Measurements from ENCODE around the gene PRPF19.

The PRPF19 gene

GRCh38 chr11:60906132-60906972, at the start of gene PRPF19:
Gene PRPF19 (minus strand): TSS chr11:60906585. CDS start chr11:60906382, 203 bp downstream.
- peak; percentile 88 for DNase-seq

GRCh38 chr11:60955571-60955970, 49.2 kb upstream of the PRPF19 start:
- DNase-seq, result no peak

GRCh38 chr11:60954421-60954820, 48.0 kb upstream of the PRPF19 start:
- DNase-seq, result no peak

GRCh38 chr11:60953781-60954180, 47.4 kb upstream of the PRPF19 start:
- no peak for DNase-seq

- DNase-seq, result no peak
These were observed 46.4 kb upstream of the PRPF19 start for GRCh38 chr11:60952742-60953170.

GRCh38 chr11:60951904-60952741, 45.7 kb upstream of the PRPF19 start, which contains the start of gene SLC15A3:
Gene SLC15A3 (minus strand): TSS chr11:60952176. CDS start chr11:60951551, 625 bp downstream.
- DNase-seq, result no peak

- DNase-seq, result no peak
These were observed 45.2 kb upstream of the PRPF19 start for GRCh38 chr11:60951606-60951903.

GRCh38 chr11:60950933-60951605, 44.7 kb upstream of the PRPF19 start:
- DNase-seq, result no peak

GRCh38 chr11:60950024-60950423, 43.6 kb upstream of the PRPF19 start:
- no peak for DNase-seq

- no peak for DNase-seq
These were observed 41.9 kb upstream of the PRPF19 start for GRCh38 chr11:60948250-60948649.

- no peak for DNase-seq
These were observed 41.3 kb upstream of the PRPF19 start for GRCh38 chr11:60947700-60948099.

- no peak for DNase-seq
These were observed 40.3 kb upstream of the PRPF19 start for GRCh38 chr11:60946601-60947264.

- DNase-seq, result no peak
These were observed 38.9 kb upstream of the PRPF19 start for GRCh38 chr11:60945295-60945667.

- no peak for DNase-seq
These were observed 38.3 kb upstream of the PRPF19 start for GRCh38 chr11:60944490-60945294.

- no peak for DNase-seq
These were observed 36.7 kb upstream of the PRPF19 start for GRCh38 chr11:60942970-60943565.

GRCh38 chr11:60942219-60942618, 35.8 kb upstream of the PRPF19 start:
- DNase-seq, result no peak

- DNase-seq, result no peak
These were observed 35.2 kb upstream of the PRPF19 start for GRCh38 chr11:60941371-60942119.

- no peak for DNase-seq
These were observed 33.5 kb upstream of the PRPF19 start for GRCh38 chr11:60939855-60940254.

- no peak for DNase-seq
These were observed 32.9 kb upstream of the PRPF19 start for GRCh38 chr11:60939301-60939700.

GRCh38 chr11:60938500-60938899, 32.1 kb upstream of the PRPF19 start:
- DNase-seq, result no peak

GRCh38 chr11:60937811-60938210, 31.4 kb upstream of the PRPF19 start:
- no peak for DNase-seq

All from DMS 273 treated with DMSO at 0.1 percent for 48 hours (cell line).